Smooth muscle cell (in vitro differentiated cells): ENCODE data around the gene RYR2. TPM values are rescaled to one million over a fixed set of nuclear protein-coding genes. Genes with fewer than 3 reads are reported as not detected.
A peak's percentile ranks its signal among the peaks of the same experiment; 100 is the strongest.
"Not testable (repeated sequence)": the region's sequence is repeated elsewhere in the genome, so short reads cannot be mapped to it uniquely, and the experiment has no call there.

ENCODE experiments used
- DNase-seq: peaks from one replicate; lab custom pipeline; 2025; ENCODE audit not compliant: unreplicated experiment; lab: John Stamatoyannopoulos, UW
- H2AFZ ChIP-seq: fragments of 200-600 bp; sonication (generic); 2 replicates; pipeline ENCODE4 v1.6.0; 2016; ENCODE audit warnings: antibody characterized with exemption, low read depth, mild to moderate bottlenecking
- H3F3A ChIP-seq: fragments of 200-600 bp; sonication (generic); 2 replicates; pipeline ENCODE4 v1.6.0; 2017; ENCODE audit warnings: antibody characterized with exemption, low read depth
- H3K27ac ChIP-seq: fragments of 200-600 bp; sonication (generic); 2 replicates; pipeline ENCODE4 v1.5.1; 2016; ENCODE audit warnings: low read depth, mild to moderate bottlenecking
- H3K27me3 ChIP-seq: fragments of 200-600 bp; sonication (generic); 2 replicates; pipeline ENCODE4 v1.6.1; 2016; ENCODE audit warnings: low read depth, mild to moderate bottlenecking
- H3K36me3 ChIP-seq: fragments of 200-600 bp; sonication (generic); 2 replicates; pipeline ENCODE4 v1.5.1; 2016; ENCODE audit warnings: low read depth
- H3K4me1 ChIP-seq: fragments of 200-600 bp; sonication (generic); 2 replicates; pipeline ENCODE4 v1.5.1; 2016; ENCODE audit warnings: low read depth
- H3K4me2 ChIP-seq: fragments of 200-600 bp; sonication (generic); 2 replicates; pipeline ENCODE4 v1.6.0; 2016; ENCODE audit warnings: mild to moderate bottlenecking
- H3K4me3 ChIP-seq: fragments of 200-600 bp; sonication (generic); 2 replicates; pipeline ENCODE4 v1.5.1; 2016; ENCODE audit warnings: mild to moderate bottlenecking
- H3K79me2 ChIP-seq: fragments of 200-600 bp; sonication (generic); 2 replicates; pipeline ENCODE4 v1.6.0; 2016; ENCODE audit warnings: low read depth, mild to moderate bottlenecking
- H3K9ac ChIP-seq: fragments of 200-600 bp; sonication (generic); 2 replicates; pipeline ENCODE4 v1.6.0; 2016; ENCODE audit warnings: low read depth
- H3K9me3 ChIP-seq: fragments of 200-600 bp; sonication (generic); replicated peaks from 2 replicates; pipeline ENCODE4 v1.5.1; 2016; ENCODE audit warnings: low read depth
- H4K20me1 ChIP-seq: fragments of 200-600 bp; sonication (generic); 2 replicates; pipeline ENCODE4 v1.6.0; 2016; ENCODE audit warnings: low read depth
- WGBS: methylation state at CpG from one replicate; pipeline ENCODE4 v1.1.7; 2016; ENCODE audit warnings: low lambda C conversion rate; 5-methylcytosine and 5-hydroxymethylcytosine counted together
- polyA plus RNA-seq: library from polyadenylated mRNA; unstranded; fragments of >200 nt; fragmentation: Nextera tagmentation; extraction: Ambion mirVana; gene quantifications from 2 replicates; pipeline ENCODE4 v1.2.1, GENCODE V29; 2016
- total RNA-seq: library from RNA; depleted of rRNA; stranded (reverse); fragments of >200 nt; gene quantifications from 2 replicates; pipeline ENCODE4 v1.2.3, GENCODE V29; 2014
- TF ChIP-seq, protein P1 (sequence below): fragments of 200-600 bp; sonication (generic); IDR thresholded peaks from 2 replicates; pipeline ENCODE4 v1.5.1; 2017; ENCODE audit warnings: borderline replicate concordance, mild to moderate bottlenecking, antibody characterized with exemption; ENCODE audit not compliant: insufficient read depth, poor library complexity, severe bottlenecking

The RYR2 gene
- total and polyA plus RNA-seq, 2 experiments from 2014 or later: 0.09 TPM; not detected in 1

- TF ChIP-seq, protein P1, sequence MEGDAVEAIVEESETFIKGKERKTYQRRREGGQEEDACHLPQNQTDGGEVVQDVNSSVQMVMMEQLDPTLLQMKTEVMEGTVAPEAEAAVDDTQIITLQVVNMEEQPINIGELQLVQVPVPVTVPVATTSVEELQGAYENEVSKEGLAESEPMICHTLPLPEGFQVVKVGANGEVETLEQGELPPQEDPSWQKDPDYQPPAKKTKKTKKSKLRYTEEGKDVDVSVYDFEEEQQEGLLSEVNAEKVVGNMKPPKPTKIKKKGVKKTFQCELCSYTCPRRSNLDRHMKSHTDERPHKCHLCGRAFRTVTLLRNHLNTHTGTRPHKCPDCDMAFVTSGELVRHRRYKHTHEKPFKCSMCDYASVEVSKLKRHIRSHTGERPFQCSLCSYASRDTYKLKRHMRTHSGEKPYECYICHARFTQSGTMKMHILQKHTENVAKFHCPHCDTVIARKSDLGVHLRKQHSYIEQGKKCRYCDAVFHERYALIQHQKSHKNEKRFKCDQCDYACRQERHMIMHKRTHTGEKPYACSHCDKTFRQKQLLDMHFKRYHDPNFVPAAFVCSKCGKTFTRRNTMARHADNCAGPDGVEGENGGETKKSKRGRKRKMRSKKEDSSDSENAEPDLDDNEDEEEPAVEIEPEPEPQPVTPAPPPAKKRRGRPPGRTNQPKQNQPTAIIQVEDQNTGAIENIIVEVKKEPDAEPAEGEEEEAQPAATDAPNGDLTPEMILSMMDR: no peak
- Histone ChIP-seq H3K4me1 (no peaks in the 10 kb centered on the region), H3K36me3 (no peaks in the 10 kb centered on the region), H3K27ac (no peak overlapping the region), H3K4me2 (no peak overlapping the region), H3K9me3 (no peaks in the 10 kb centered on the region), H3K27me3 (no peaks in the 10 kb centered on the region), H4K20me1 (no peaks in the 10 kb centered on the region), H2AFZ (no peak overlapping the region), H3K79me2 (no peaks in the 10 kb centered on the region), H3K4me3 (no peak overlapping the region), H3K9ac (no peak overlapping the region), H3F3A (no peaks in the 10 kb centered on the region)
- no peak for DNase-seq
- 93% methylated on average over 5 of the region's 5 CpGs for WGBS
Measured at GRCh38 chr1:237811633-237812032, 769.6 kb downstream of the RYR2 start.

GRCh38 chr1:237812061-237812460, 770.1 kb downstream of the RYR2 start:
- Histone ChIP-seq H3K9ac (no peak overlapping the region), H3K4me2 (no peak overlapping the region), H3K79me2 (no peaks in the 10 kb centered on the region), H3K9me3 (no peaks in the 10 kb centered on the region), H3F3A (no peaks in the 10 kb centered on the region), H3K27ac (no peak overlapping the region), H4K20me1 (no peaks in the 10 kb centered on the region), H3K4me1 (no peaks in the 10 kb centered on the region), H3K36me3 (no peaks in the 10 kb centered on the region), H2AFZ (no peak overlapping the region), H3K4me3 (no peak overlapping the region), H3K27me3 (no peaks in the 10 kb centered on the region)
- 75% methylated on average over 2 of the region's 2 CpGs for WGBS
- TF ChIP-seq, protein P1: no peak
- no peak for DNase-seq

DNA sequence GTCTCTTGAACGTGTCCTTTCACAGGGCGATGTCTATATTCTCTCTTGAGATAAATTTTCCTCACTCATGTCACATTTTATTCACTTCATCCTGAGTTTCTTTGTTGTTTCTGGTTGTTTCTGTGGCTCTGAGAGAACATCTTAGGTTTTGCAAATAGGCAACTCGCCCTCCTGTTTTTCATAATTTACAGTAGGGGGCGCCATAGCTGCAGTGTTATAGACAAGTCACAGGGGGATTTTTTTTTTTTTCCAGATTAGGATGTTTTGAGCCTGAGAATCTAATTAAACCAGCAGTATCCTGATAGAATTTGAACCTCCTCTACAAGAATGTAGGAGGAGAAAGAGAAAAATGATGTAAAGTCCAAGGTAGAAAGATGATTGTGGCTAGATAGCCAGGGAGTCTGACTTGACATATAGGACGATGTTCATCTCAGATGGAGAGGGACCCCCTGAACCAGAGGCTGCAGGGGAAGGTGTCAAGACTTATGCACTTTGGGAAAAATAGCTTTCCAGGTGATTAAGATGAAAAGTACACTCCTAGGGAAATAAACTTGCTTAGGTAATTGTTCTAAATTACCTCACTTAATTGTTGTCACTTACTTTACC, 772.4 kb downstream of the RYR2 start:
- no peak overlapping the region for H3K4me3 ChIP-seq
- no peaks in the 10 kb centered on the region for H3K79me2 ChIP-seq
- TF ChIP-seq, protein P1: peak; percentile 62
- no peak overlapping the region for H3K4me2 ChIP-seq
- H3F3A ChIP-seq: no peaks in the 10 kb centered on the region
- no peak overlapping the region for H2AFZ ChIP-seq
- no peak overlapping the region for H3K27ac ChIP-seq
- no peak overlapping the region for H3K9ac ChIP-seq
- H3K27me3 ChIP-seq: no peaks in the 10 kb centered on the region
- H4K20me1 ChIP-seq: no peaks in the 10 kb centered on the region
- no peaks in the 10 kb centered on the region for H3K4me1 ChIP-seq
- no peak for DNase-seq
- 38% methylated on average over 5 of the region's 5 CpGs for WGBS
- H3K9me3 ChIP-seq: no peaks in the 10 kb centered on the region
- H3K36me3 ChIP-seq: no peaks in the 10 kb centered on the region

GRCh38 chr1:237817277-237817676, 775.3 kb downstream of the RYR2 start:
- Histone ChIP-seq H3K4me1 (no peaks in the 10 kb centered on the region), H3K4me3 (no peak overlapping the region), H3K27ac (no peak overlapping the region), H4K20me1 (no peaks in the 10 kb centered on the region), H3K9me3 (no peaks in the 10 kb centered on the region), H3K9ac (no peak overlapping the region), H2AFZ (no peak overlapping the region), H3K36me3 (no peaks in the 10 kb centered on the region), H3K27me3 (no peaks in the 10 kb centered on the region), H3K4me2 (no peak overlapping the region), H3F3A (no peaks in the 10 kb centered on the region), H3K79me2 (no peaks in the 10 kb centered on the region)
- DNase-seq: no peak
- 17% methylated on average over 1 of the region's 1 CpG for WGBS
- TF ChIP-seq, protein P1: no peak

GRCh38 chr1:237820634-237821033, 778.6 kb downstream of the RYR2 start:
- H4K20me1 ChIP-seq, H3K27me3 ChIP-seq, H3K9me3 ChIP-seq, H3K27ac ChIP-seq, H2AFZ ChIP-seq, H3K9ac ChIP-seq, H3K4me2 ChIP-seq, DNase-seq, H3K36me3 ChIP-seq, H3K79me2 ChIP-seq, H3F3A ChIP-seq, H3K4me1 ChIP-seq, H3K4me3 ChIP-seq: not testable (repeated sequence)
- WGBS: 86% methylated on average over 9 of the region's 9 CpGs
